Upper lobe of left lung (tissue), 4 donors: ENCODE data around the gene TEN1.

Experiments
- EP300 ChIP-seq, 4 donors: sonication (generic); formaldehyde crosslinking; IDR thresholded peaks; one replicate each; pipeline ENCODE4 v1.5.1; 2017; ENCODE audit warnings: antibody characterized with exemption in 4 of 4, control low read depth in 2 of 4
- POLR2AphosphoS5 ChIP-seq, 2 donors: sonication (generic); formaldehyde crosslinking; IDR thresholded peaks; one replicate each; pipeline ENCODE4 v1.5.1; 2017; ENCODE audit warnings: antibody characterized with exemption in 2 of 2
- TF ChIP-seq, protein P1 (sequence below), 6 experiments: fragments of 450-650 bp in 4 of 6; fragments of 200-600 bp in 2 of 6; sonication (generic) in 2 of 6; IDR thresholded peaks; one replicate each; pipeline ENCODE4 v1.5.1; 2016 to 2019; ENCODE audit warnings: antibody characterized with exemption in 6 of 6

DNA sequence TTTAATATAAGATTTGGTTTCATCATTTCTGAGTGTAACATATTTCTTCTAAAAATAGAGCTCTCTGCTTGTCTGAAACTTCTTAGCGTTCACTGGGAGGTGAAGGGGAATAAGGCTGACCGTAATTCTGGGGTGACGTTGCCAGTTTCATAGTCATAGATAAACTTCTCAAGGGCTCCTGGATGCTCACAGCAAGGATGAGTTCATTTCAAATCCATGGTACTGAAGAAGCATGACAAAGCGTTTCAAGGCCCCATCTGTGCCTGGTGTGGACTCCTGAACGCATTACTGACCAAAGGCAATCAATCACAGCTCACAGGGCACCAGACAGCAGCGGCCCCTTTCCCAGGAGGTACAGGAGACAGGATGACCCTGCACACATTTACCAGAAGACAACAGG is 60.1 kb downstream of the TEN1 start:
- TF ChIP-seq, protein P1, sequence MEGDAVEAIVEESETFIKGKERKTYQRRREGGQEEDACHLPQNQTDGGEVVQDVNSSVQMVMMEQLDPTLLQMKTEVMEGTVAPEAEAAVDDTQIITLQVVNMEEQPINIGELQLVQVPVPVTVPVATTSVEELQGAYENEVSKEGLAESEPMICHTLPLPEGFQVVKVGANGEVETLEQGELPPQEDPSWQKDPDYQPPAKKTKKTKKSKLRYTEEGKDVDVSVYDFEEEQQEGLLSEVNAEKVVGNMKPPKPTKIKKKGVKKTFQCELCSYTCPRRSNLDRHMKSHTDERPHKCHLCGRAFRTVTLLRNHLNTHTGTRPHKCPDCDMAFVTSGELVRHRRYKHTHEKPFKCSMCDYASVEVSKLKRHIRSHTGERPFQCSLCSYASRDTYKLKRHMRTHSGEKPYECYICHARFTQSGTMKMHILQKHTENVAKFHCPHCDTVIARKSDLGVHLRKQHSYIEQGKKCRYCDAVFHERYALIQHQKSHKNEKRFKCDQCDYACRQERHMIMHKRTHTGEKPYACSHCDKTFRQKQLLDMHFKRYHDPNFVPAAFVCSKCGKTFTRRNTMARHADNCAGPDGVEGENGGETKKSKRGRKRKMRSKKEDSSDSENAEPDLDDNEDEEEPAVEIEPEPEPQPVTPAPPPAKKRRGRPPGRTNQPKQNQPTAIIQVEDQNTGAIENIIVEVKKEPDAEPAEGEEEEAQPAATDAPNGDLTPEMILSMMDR (IDR thresholded peaks at IDR 0.05): no peak
- TF ChIP-seq POLR2AphosphoS5 (IDR thresholded peaks at IDR 0.05) (no peak), EP300 (IDR thresholded peaks at IDR 0.05) (no peak)
